K562 (cell line): ENCODE measurements around the gene TMEM167B. TPM values are rescaled to one million over a fixed set of nuclear protein-coding genes. Genes with fewer than 3 reads are reported as not detected.

ENCODE experiments used
- FOXO4 ChIP-seq: fragments of 450-650 bp; formaldehyde crosslinking; IDR thresholded peaks from 2 replicates; pipeline ENCODE4 v1.4.0; 2020; ENCODE audit warnings: mild to moderate bottlenecking, moderate library complexity
- HSF4 ChIP-seq: fragments of 250-450 bp; sonication (Bioruptor Pico); IDR thresholded peaks from 2 replicates; pipeline ENCODE4 v2.1.2; 2022; ENCODE audit warnings: mild to moderate bottlenecking, moderate library complexity, borderline replicate concordance
- IRF1 ChIP-seq: sonication (generic); formaldehyde crosslinking; IDR thresholded peaks from 2 replicates; pipeline ENCODE4 v1.8.0; 2022; ENCODE audit warnings: missing genetic modification reagents, mild to moderate bottlenecking, borderline replicate concordance
- MED1 ChIP-seq: sonication (generic); formaldehyde crosslinking; IDR thresholded peaks from 2 replicates; pipeline ENCODE4 v1.8.1; 2023; ENCODE audit warnings: missing genetic modification reagents, borderline replicate concordance
- NBN ChIP-seq: fragments of 450-650 bp; IDR thresholded peaks from 2 replicates; pipeline ENCODE4 v1.6.1; 2016; ENCODE audit warnings: low read depth, mild to moderate bottlenecking
- POLR2AphosphoS2 ChIP-seq: IDR thresholded peaks from 2 replicates; pipeline ENCODE4 v1.6.1; 2012; ENCODE audit warnings: low read length, improper control_type of control experiment
- RFX7 ChIP-seq: fragments of 250-450 bp; sonication (Bioruptor Pico); IDR thresholded peaks from 2 replicates; pipeline ENCODE4 v1.5.1; 2021; ENCODE audit warnings: mild to moderate bottlenecking
- SMAD2 ChIP-seq: fragments of 150-350 bp; IDR thresholded peaks from 2 replicates; pipeline ENCODE4 v1.6.1; 2014; ENCODE audit warnings: low read depth, mild to moderate bottlenecking, low read length
- SMAD4 ChIP-seq: fragments of 250-450 bp; sonication (Bioruptor Pico); conservative IDR thresholded peaks from 2 replicates; pipeline ENCODE4 v1.8.0; 2021; ENCODE audit warnings: inconsistent platforms, mild to moderate bottlenecking, moderate library complexity
- SPI1 ChIP-seq: IDR thresholded peaks from 2 replicates; pipeline ENCODE4 v1.6.1; 2011; ENCODE audit warnings: low read depth, low read length, control low read depth, borderline replicate concordance
- TEAD2 ChIP-seq: fragments of 450-650 bp; IDR thresholded peaks from 2 replicates; pipeline ENCODE4 v1.6.1; 2016; ENCODE audit warnings: missing genetic modification characterization, control low read depth, missing compliant biosample characterization
- TEAD4 ChIP-seq, 2 experiments: sonication (generic) in 1 of 2; formaldehyde crosslinking in 1 of 2; IDR thresholded peaks; 2 replicates each; pipeline versions ENCODE4 v1.6.1 to v1.8.0; 2012 to 2022; ENCODE audit warnings: borderline replicate concordance in 1 of 2, inconsistent platforms in 1 of 2, low read length in 1 of 2, mild to moderate bottlenecking in 1 of 2, missing genetic modification reagents in 1 of 2
- TRIM24 ChIP-seq, 2 experiments: fragments of 450-650 bp; IDR thresholded peaks; 2 replicates each; pipeline ENCODE4 v1.6.1; 2016
- ZFP1 ChIP-seq: fragments of 450-650 bp; formaldehyde crosslinking; IDR thresholded peaks from 2 replicates; pipeline ENCODE4 v1.4.0; 2020; ENCODE audit warnings: mild to moderate bottlenecking, mixed read lengths
- ZMIZ1 ChIP-seq, 2 experiments: fragments of 150-350 bp in 1 of 2; IDR thresholded peaks; 2 replicates each; pipeline ENCODE4 v1.6.1; 2012 to 2016; ENCODE audit warnings: low read depth in 2 of 2, low read length in 2 of 2, mild to moderate bottlenecking in 1 of 2, moderate library complexity in 1 of 2
- ZNF133 ChIP-seq: fragments of 250-450 bp; sonication (Bioruptor Pico); IDR thresholded peaks from 2 replicates; pipeline ENCODE4 v1.4.0; 2020; ENCODE audit warnings: mild to moderate bottlenecking
- ZNF184 ChIP-seq: sonication (generic); formaldehyde crosslinking; IDR thresholded peaks from 2 replicates; pipeline ENCODE4 v1.5.0; 2020; ENCODE audit warnings: missing genetic modification reagents
- polyA plus RNA-seq, 8 experiments: library from polyadenylated mRNA; depleted of rRNA in 4 of 8; stranded (reverse) in 5 of 8; unstranded in 3 of 8; fragments of >200 nt; fragmentation: Nextera tagmentation in 2 of 8; fragmentation: Illumina TruSeq in 1 of 8; extraction: Ambion mirVana in 2 of 8; extraction: Trizol in 1 of 8; gene quantifications; 2 replicates each; pipeline versions ENCODE4 v1.2.1 to v1.2.3, GENCODE V29; 2011 to 2014; ENCODE audit warnings: inconsistent platforms in 1 of 8, missing spikeins in 1 of 8
- total RNA-seq, 7 experiments: library from RNA; depleted of rRNA in 6 of 7; stranded (reverse); fragments of >200 nt in 6 of 7; fragmentation: Illumina TruSeq in 2 of 7; extraction: Trizol in 2 of 7; gene quantifications; 2 replicates each; pipeline versions ENCODE4 v1.2.1 to v1.2.3, GENCODE V29; 2011 to 2021; ENCODE audit warnings: low replicate concordance in 1 of 7
- TF ChIP-seq, protein P1 (sequence below): fragments of 450-650 bp; formaldehyde crosslinking; IDR thresholded peaks from 2 replicates; pipeline ENCODE4 v1.4.0; 2022; ENCODE audit warnings: missing genetic modification characterization
- TF ChIP-seq, protein P2 (sequence below): fragments of 250-450 bp; sonication (Bioruptor Pico); IDR thresholded peaks from 2 replicates; pipeline ENCODE4 v1.9.0; 2021; ENCODE audit warnings: mild to moderate bottlenecking, inconsistent platforms

TMEM167B gene
- total and polyA plus RNA-seq, 9 of the 15 experiments (the other 6 are each of a cell fraction or from before 2014, with no cell fraction given): 17.2 to 36.4 (median 32.2) TPM

DNA sequence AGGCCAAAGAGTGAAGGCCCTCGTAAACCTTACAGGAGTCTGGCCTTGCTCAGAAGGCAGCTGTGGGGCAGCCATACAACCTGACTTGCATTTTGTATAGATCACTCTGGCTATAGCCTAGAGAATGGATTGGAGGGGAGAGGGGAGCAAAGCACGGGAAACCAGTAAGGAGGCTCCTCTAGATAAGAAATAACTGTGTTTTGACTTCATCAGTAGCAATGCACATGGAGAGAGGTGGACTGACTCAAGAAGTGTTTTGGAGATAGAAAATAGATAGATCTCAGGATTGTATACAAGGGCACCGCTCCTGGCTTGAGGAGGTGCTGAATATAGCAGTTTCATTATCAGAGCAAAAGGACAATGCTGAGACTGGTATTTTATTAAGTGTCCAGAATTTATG lies 49.8 kb downstream of the TMEM167B start (continued):
- TF ChIP-seq ZMIZ1 (IDR thresholded peaks at IDR 0.05; ENCODE audit: low read depth in 2 of 2, low read length in 2 of 2): no peak
- no peak for TF ChIP-seq ZFP1 (CRISPR knock-in tag)
- no peak for TF ChIP-seq ZNF133 (CRISPR knock-in tag)
- TF ChIP-seq FOXO4 (CRISPR knock-in tag): no peak
- TF ChIP-seq RFX7 (CRISPR knock-in tag): no peak
- no peak for TF ChIP-seq ZNF184 (CRISPR knock-in tag)
- 0 out of 2 replicates have a peak, but pooled peaks have one; percentile 22 for TF ChIP-seq NBN
- TF ChIP-seq, protein P1, sequence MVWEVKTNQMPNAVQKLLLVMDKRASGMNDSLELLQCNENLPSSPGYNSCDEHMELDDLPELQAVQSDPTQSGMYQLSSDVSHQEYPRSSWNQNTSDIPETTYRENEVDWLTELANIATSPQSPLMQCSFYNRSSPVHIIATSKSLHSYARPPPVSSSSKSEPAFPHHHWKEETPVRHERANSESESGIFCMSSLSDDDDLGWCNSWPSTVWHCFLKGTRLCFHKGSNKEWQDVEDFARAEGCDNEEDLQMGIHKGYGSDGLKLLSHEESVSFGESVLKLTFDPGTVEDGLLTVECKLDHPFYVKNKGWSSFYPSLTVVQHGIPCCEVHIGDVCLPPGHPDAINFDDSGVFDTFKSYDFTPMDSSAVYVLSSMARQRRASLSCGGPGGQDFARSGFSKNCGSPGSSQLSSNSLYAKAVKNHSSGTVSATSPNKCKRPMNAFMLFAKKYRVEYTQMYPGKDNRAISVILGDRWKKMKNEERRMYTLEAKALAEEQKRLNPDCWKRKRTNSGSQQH (CRISPR knock-in tag): no peak
- no peak for TF ChIP-seq MED1 (CRISPR knock-in tag)
- TF ChIP-seq TEAD4 (IDR thresholded peaks at IDR 0.05; ENCODE audit: low read length): peak; percentile 74
- TF ChIP-seq TEAD4 (CRISPR knock-in tag; IDR thresholded peaks at IDR 0.05; ENCODE audit: borderline replicate concordance): no peak
- no peak for TF ChIP-seq IRF1 (CRISPR knock-in tag)
- TF ChIP-seq TEAD2 (tag): no peak
- peak in 1 of 2 experiments; percentile 23; a peak in 1 of 4 replicates for TF ChIP-seq TRIM24 (IDR thresholded peaks at IDR 0.05)
- TF ChIP-seq SPI1: no peak
- TF ChIP-seq SMAD4 (CRISPR knock-in tag): no peak; the same call in 1 of the 2 replicates
- TF ChIP-seq, protein P2, sequence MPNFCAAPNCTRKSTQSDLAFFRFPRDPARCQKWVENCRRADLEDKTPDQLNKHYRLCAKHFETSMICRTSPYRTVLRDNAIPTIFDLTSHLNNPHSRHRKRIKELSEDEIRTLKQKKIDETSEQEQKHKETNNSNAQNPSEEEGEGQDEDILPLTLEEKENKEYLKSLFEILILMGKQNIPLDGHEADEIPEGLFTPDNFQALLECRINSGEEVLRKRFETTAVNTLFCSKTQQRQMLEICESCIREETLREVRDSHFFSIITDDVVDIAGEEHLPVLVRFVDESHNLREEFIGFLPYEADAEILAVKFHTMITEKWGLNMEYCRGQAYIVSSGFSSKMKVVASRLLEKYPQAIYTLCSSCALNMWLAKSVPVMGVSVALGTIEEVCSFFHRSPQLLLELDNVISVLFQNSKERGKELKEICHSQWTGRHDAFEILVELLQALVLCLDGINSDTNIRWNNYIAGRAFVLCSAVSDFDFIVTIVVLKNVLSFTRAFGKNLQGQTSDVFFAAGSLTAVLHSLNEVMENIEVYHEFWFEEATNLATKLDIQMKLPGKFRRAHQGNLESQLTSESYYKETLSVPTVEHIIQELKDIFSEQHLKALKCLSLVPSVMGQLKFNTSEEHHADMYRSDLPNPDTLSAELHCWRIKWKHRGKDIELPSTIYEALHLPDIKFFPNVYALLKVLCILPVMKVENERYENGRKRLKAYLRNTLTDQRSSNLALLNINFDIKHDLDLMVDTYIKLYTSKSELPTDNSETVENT (CRISPR knock-in tag): no peak
- TF ChIP-seq SMAD2: no peak
- no peak for TF ChIP-seq HSF4 (CRISPR knock-in tag)
- no peak for TF ChIP-seq POLR2AphosphoS2
